Mesothelial cell of epicardium (in vitro differentiated cells): ENCODE measurements around the gene FRMD4A. TPM values are rescaled to one million over a fixed set of nuclear protein-coding genes. Genes with fewer than 3 reads are reported as not detected.
A peak's percentile ranks its signal among the peaks of the same experiment; 100 is the strongest.

Experiments
- DNase-seq, 2 experiments: peaks; one replicate each; pipeline ENCODE4 v3.0.0; 2021; ENCODE audit warnings: low spot score in 2 of 2; ENCODE audit not compliant: unreplicated experiment in 2 of 2
- H3K27ac Mint-ChIP-seq: 2 replicates; pipeline ENCODE4 v1.8.0; 2021; ENCODE audit warnings: mixed read lengths
- H3K27me3 Mint-ChIP-seq: 2 replicates; pipeline ENCODE4 v1.8.0; 2021; ENCODE audit warnings: low read depth, mixed read lengths
- H3K36me3 Mint-ChIP-seq: 2 replicates; pipeline ENCODE4 v1.8.0; 2021; ENCODE audit warnings: mixed read lengths
- H3K4me1 Mint-ChIP-seq: 2 replicates; pipeline ENCODE4 v1.8.0; 2021; ENCODE audit warnings: mixed read lengths
- H3K4me3 Mint-ChIP-seq: 2 replicates; pipeline ENCODE4 v1.8.0; 2021; ENCODE audit warnings: mild to moderate bottlenecking, moderate library complexity, mixed read lengths
- H3K9me3 Mint-ChIP-seq: 2 replicates; pipeline ENCODE4 v1.8.0; 2021; ENCODE audit warnings: mixed read lengths
- total RNA-seq: library from RNA; stranded (reverse); gene quantifications from 3 replicates; pipeline ENCODE4 v1.2.1, GENCODE V29; 2021
- TF ChIP-seq, protein P1 (sequence below): fragments of 200-600 bp; sonication (generic); IDR thresholded peaks from one replicate; pipeline ENCODE4 v1.5.0; 2021; ENCODE audit warnings: antibody characterized with exemption; ENCODE audit not compliant: unreplicated experiment

Gene FRMD4A
- total RNA-seq, 1 donor from 2014 or later, result 45.0 TPM

DNA sequence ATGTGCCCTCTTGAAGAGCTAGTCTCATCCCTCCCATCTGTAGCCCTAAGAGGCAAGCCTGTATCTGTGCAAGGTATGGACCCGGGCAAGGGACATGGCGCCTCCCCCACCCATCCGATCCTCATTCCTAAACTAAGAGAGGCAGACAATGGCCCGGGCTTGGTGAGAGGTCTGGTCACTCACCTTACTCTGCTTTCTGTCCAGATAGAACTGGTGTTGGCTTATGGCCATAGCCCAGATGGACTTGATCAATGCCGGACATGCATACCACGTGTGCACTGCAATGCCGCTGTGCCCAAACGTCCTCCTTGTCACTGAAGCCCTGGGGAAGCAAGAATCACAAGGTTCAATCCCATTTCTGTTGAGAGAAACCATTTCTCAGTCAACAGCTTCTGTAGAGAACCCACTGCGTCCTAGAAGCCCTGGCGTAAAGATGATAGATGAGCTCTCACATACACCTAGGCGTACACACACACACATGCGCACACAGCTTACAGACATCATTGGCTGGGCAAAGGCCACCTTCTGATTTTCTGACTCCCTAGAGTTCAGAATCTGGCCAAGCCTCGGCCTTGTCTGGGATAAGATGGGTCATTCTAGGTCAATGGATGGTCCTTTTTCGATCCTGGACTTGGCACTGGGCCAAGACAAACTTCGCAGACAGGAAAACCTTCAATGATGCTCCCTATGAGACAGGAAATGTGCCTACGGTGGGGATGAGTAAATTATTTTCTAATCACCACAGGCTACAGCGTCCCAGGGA lies 629.4 kb downstream of the FRMD4A start:
- no peak overlapping the region for H3K4me3 Mint-ChIP-seq
- no peaks in the 10 kb centered on the region for H3K27me3 Mint-ChIP-seq
- H3K4me1 Mint-ChIP-seq, result peaks cover 51% of the 10 kb centered on the region
- DNase-seq, result no peak
- H3K36me3 Mint-ChIP-seq, result peaks cover 31% of the 10 kb centered on the region
- TF ChIP-seq, protein P1, sequence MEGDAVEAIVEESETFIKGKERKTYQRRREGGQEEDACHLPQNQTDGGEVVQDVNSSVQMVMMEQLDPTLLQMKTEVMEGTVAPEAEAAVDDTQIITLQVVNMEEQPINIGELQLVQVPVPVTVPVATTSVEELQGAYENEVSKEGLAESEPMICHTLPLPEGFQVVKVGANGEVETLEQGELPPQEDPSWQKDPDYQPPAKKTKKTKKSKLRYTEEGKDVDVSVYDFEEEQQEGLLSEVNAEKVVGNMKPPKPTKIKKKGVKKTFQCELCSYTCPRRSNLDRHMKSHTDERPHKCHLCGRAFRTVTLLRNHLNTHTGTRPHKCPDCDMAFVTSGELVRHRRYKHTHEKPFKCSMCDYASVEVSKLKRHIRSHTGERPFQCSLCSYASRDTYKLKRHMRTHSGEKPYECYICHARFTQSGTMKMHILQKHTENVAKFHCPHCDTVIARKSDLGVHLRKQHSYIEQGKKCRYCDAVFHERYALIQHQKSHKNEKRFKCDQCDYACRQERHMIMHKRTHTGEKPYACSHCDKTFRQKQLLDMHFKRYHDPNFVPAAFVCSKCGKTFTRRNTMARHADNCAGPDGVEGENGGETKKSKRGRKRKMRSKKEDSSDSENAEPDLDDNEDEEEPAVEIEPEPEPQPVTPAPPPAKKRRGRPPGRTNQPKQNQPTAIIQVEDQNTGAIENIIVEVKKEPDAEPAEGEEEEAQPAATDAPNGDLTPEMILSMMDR, result no peak
- no peaks in the 10 kb centered on the region for H3K9me3 Mint-ChIP-seq
- H3K27ac Mint-ChIP-seq, result peak overlapping the region; percentile 33

DNA sequence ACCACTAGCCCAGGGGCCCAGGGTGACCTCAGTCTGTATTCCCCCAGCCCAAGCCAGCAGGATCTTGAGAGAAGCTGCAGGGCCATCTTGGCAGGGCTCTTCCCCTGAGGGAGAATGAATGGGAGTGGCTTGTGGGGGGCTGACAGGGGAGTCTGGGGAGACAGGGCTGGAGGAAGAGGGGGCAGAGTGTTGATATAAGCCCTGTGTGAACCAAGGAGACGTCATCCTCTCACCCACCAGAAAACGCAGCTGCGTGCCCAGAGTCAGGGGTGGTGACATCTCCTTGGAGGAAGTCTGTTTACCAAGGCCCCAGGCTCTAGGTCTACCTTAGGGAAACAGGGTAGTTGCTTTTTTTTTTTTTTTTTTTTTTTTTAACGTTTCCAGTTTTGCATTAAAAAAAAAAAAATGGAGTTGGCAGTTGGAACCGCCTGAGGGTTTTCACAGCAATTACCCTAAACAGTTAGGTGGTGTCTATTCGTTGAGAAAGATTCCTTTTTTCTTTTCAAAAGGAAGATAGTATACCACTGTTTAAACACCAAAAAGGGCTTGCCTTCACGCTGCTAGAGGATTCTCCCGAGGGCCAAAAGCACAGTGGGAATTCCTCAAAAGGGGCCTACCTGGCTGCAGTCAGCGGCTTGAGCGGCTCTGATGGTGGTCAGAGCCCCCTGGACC lies 630.1 kb downstream of the FRMD4A start:
- Mint-ChIP-seq H3K27me3 (no peaks in the 10 kb centered on the region), H3K9me3 (no peaks in the 10 kb centered on the region), H3K36me3 (peaks cover 35% of the 10 kb centered on the region), H3K4me1 (peaks cover 43% of the 10 kb centered on the region), H3K27ac (no peak overlapping the region), H3K4me3 (no peak overlapping the region)
- no peak for DNase-seq
- TF ChIP-seq, protein P1, result no peak

DNA sequence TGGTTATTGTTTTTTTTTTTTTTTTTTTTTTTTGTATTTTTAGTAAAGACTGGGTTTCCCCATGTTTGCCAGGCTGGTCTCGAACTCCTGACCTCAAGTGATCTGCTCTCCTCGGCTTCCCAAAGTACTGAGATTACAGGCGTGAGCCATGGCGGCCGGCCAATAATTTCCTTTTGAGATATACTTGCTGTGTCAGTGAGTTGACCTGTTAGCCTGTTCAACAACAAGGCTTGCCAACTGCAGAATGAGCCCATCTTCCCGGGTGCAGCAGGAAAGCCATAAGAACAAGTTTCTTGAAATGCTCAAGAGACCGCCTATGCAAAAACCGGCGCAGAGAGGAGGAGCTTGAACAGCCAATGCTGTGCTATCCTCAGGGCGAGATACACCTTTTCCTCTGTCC lies 631.5 kb downstream of the FRMD4A start:
- no peak overlapping the region for H3K27ac Mint-ChIP-seq
- no peak overlapping the region for H3K4me3 Mint-ChIP-seq
- peaks cover 29% of the 10 kb centered on the region for H3K4me1 Mint-ChIP-seq
- H3K36me3 Mint-ChIP-seq, result peaks cover 45% of the 10 kb centered on the region
- no peak for DNase-seq
- TF ChIP-seq, protein P1, result no peak
- H3K9me3 Mint-ChIP-seq, result no peaks in the 10 kb centered on the region
- H3K27me3 Mint-ChIP-seq, result no peaks in the 10 kb centered on the region

DNA sequence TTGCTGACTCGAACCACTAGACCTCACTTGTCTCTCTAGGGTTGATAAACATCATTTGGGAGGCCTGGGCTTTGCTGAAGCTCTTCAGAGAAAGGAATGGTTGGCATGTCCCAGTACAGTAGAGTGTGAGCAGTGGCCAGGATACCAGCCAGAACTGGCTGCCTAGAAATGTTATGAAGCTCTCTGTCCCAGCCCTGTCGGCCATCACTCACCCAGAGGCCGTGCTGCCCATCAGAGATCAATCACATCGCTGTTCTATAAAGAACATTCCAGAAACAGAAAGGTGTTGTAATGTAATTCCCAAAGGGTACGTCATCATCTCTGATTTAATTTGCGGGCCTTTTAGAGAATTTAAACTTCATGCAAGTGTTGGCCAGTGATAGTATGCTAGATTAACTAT lies 632.5 kb downstream of the FRMD4A start:
- Mint-ChIP-seq H3K9me3 (no peaks in the 10 kb centered on the region), H3K27me3 (no peaks in the 10 kb centered on the region), H3K27ac (no peak overlapping the region), H3K4me3 (no peak overlapping the region), H3K36me3 (peaks cover 54% of the 10 kb centered on the region), H3K4me1 (peaks cover 22% of the 10 kb centered on the region)
- TF ChIP-seq, protein P1, result no peak
- no peak for DNase-seq

DNA sequence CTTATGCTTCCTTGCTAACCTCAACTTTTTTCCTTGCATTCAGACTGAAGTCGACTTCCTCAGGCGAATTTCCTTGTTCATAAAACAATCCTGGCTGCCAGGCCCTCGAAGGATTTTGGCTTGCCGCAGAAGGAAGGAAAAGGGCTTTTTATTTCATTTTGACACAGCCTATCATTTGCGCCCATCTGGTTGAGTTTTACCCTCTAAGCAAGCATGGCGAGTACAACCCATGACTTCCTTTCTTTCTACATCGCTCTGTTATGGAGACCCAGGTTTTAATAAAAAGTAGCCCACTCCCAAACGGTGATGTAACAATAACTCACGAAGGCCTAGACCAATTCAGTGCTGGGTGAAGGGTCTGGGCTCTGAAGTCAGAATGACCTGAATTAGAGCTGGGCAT lies 634.7 kb downstream of the FRMD4A start:
- H3K27me3 Mint-ChIP-seq, result no peaks in the 10 kb centered on the region
- TF ChIP-seq, protein P1, result no peak
- H3K9me3 Mint-ChIP-seq, result no peaks in the 10 kb centered on the region
- peaks cover 62% of the 10 kb centered on the region for H3K36me3 Mint-ChIP-seq
- no peak overlapping the region for H3K27ac Mint-ChIP-seq
- H3K4me3 Mint-ChIP-seq, result no peak overlapping the region
- no peak for DNase-seq
- peaks cover 4% of the 10 kb centered on the region for H3K4me1 Mint-ChIP-seq
